Measurements from ENCODE around the gene EIF5. TPM values are rescaled to one million over a fixed set of nuclear protein-coding genes. Genes with fewer than 3 reads are reported as not detected.

The EIF5 gene
- total RNA-seq, 1 donor from 2014 or later, result 214 TPM

- TF ChIP-seq CTCF (IDR thresholded peaks at IDR 0.05), result no peak
- peaks cover 9% of the 10 kb centered on the region for H3K4me1 Mint-ChIP-seq (ENCODE audit: unreplicated experiment)
- no peaks in the 10 kb centered on the region for H3K36me3 Mint-ChIP-seq (ENCODE audit: unreplicated experiment)
- H3K27ac Mint-ChIP-seq (ENCODE audit: unreplicated experiment), result no peak overlapping the region
- no peaks in the 10 kb centered on the region for H3K9me3 Mint-ChIP-seq (ENCODE audit: unreplicated experiment)
- H3K4me3 Mint-ChIP-seq (ENCODE audit: unreplicated experiment), result no peak overlapping the region
- no peak for DNase-seq (ENCODE audit: extremely low spot score, unreplicated experiment)
- H3K27me3 Mint-ChIP-seq (ENCODE audit: unreplicated experiment), result no peaks in the 10 kb centered on the region
Observed at GRCh38 chr14:103370087-103370486, 36.0 kb downstream of the EIF5 start.

- TF ChIP-seq CTCF (IDR thresholded peaks at IDR 0.05), result no peak
- H3K27ac Mint-ChIP-seq (ENCODE audit: unreplicated experiment), result no peak overlapping the region
- H3K4me1 Mint-ChIP-seq (ENCODE audit: unreplicated experiment), result peaks cover 9% of the 10 kb centered on the region
- H3K27me3 Mint-ChIP-seq (ENCODE audit: unreplicated experiment), result no peaks in the 10 kb centered on the region
- no peak overlapping the region for H3K4me3 Mint-ChIP-seq (ENCODE audit: unreplicated experiment)
- H3K36me3 Mint-ChIP-seq (ENCODE audit: unreplicated experiment), result no peaks in the 10 kb centered on the region
- no peaks in the 10 kb centered on the region for H3K9me3 Mint-ChIP-seq (ENCODE audit: unreplicated experiment)
- no peak for DNase-seq (ENCODE audit: extremely low spot score, unreplicated experiment)
Observed at GRCh38 chr14:103372017-103372416, 38.0 kb downstream of the EIF5 start.

GRCh38 chr14:103372552-103373304, 38.7 kb downstream of the EIF5 start:
- H3K4me3 Mint-ChIP-seq (ENCODE audit: unreplicated experiment), result no peak overlapping the region
- no peaks in the 10 kb centered on the region for H3K27me3 Mint-ChIP-seq (ENCODE audit: unreplicated experiment)
- peak overlapping the region; percentile 23 for H3K27ac Mint-ChIP-seq (ENCODE audit: unreplicated experiment)

GRCh38 chr14:103374121-103374520, 40.1 kb downstream of the EIF5 start:
- no peaks in the 10 kb centered on the region for H3K9me3 Mint-ChIP-seq (ENCODE audit: unreplicated experiment)
- no peaks in the 10 kb centered on the region for H3K36me3 Mint-ChIP-seq (ENCODE audit: unreplicated experiment)
- TF ChIP-seq CTCF (IDR thresholded peaks at IDR 0.05), result no peak
- H3K4me3 Mint-ChIP-seq (ENCODE audit: unreplicated experiment), result no peak overlapping the region
- no peaks in the 10 kb centered on the region for H3K27me3 Mint-ChIP-seq (ENCODE audit: unreplicated experiment)
- H3K4me1 Mint-ChIP-seq (ENCODE audit: unreplicated experiment), result peaks cover 7% of the 10 kb centered on the region
- no peak overlapping the region for H3K27ac Mint-ChIP-seq (ENCODE audit: unreplicated experiment)
- no peak for DNase-seq (ENCODE audit: extremely low spot score, unreplicated experiment)

More at GRCh38 chr14:103372552-103373304, 38.7 kb downstream of the EIF5 start:
- H3K9me3 Mint-ChIP-seq (ENCODE audit: unreplicated experiment), result no peaks in the 10 kb centered on the region
- no peak for TF ChIP-seq CTCF (IDR thresholded peaks at IDR 0.05)
- DNase-seq (ENCODE audit: extremely low spot score, unreplicated experiment), result no peak
- H3K4me1 Mint-ChIP-seq (ENCODE audit: unreplicated experiment), result peaks cover 9% of the 10 kb centered on the region
- H3K36me3 Mint-ChIP-seq (ENCODE audit: unreplicated experiment), result no peaks in the 10 kb centered on the region

- Mint-ChIP-seq H3K4me1 (ENCODE audit: unreplicated experiment) (peaks cover 4% of the 10 kb centered on the region), H3K4me3 (ENCODE audit: unreplicated experiment) (no peak overlapping the region), H3K27ac (ENCODE audit: unreplicated experiment) (no peak overlapping the region), H3K36me3 (ENCODE audit: unreplicated experiment) (no peaks in the 10 kb centered on the region), H3K27me3 (ENCODE audit: unreplicated experiment) (peaks cover 4% of the 10 kb centered on the region), H3K9me3 (ENCODE audit: unreplicated experiment) (peaks cover 3% of the 10 kb centered on the region)
- no peak for TF ChIP-seq CTCF (IDR thresholded peaks at IDR 0.05)
- no peak for DNase-seq (ENCODE audit: extremely low spot score, unreplicated experiment)
Observed at GRCh38 chr14:103377522-103378037, 43.5 kb downstream of the EIF5 start.

Measured in osteocyte (in vitro differentiated cells).